Fibroblast of villous mesenchyme (primary cell): ENCODE results near the gene SLC45A3. TPM values are rescaled to one million over a fixed set of nuclear protein-coding genes. Genes with fewer than 3 reads are reported as not detected.

Source experiments
- DNase-seq: peaks from one replicate; pipeline ENCODE4 v3.0.0-alpha.2; 2010; ENCODE audit warnings: low read depth
- H3K4me3 ChIP-seq: 2 replicates; pipeline ENCODE4 v1.5.1; 2011; ENCODE audit warnings: low read depth, mild to moderate bottlenecking, low read length
- total RNA-seq: library from RNA; depleted of rRNA; stranded (reverse); fragments of >200 nt; gene quantifications from 2 replicates; pipeline ENCODE4 v1.2.3, GENCODE V29; 2012
- TF ChIP-seq, protein P1 (sequence below): IDR thresholded peaks from 2 replicates; pipeline ENCODE4 v1.5.1; 2012; ENCODE audit warnings: low read depth, mild to moderate bottlenecking, low read length; ENCODE audit not compliant: insufficient read depth

The SLC45A3 gene
- total RNA-seq, 1 donor: 5.2 TPM

DNA sequence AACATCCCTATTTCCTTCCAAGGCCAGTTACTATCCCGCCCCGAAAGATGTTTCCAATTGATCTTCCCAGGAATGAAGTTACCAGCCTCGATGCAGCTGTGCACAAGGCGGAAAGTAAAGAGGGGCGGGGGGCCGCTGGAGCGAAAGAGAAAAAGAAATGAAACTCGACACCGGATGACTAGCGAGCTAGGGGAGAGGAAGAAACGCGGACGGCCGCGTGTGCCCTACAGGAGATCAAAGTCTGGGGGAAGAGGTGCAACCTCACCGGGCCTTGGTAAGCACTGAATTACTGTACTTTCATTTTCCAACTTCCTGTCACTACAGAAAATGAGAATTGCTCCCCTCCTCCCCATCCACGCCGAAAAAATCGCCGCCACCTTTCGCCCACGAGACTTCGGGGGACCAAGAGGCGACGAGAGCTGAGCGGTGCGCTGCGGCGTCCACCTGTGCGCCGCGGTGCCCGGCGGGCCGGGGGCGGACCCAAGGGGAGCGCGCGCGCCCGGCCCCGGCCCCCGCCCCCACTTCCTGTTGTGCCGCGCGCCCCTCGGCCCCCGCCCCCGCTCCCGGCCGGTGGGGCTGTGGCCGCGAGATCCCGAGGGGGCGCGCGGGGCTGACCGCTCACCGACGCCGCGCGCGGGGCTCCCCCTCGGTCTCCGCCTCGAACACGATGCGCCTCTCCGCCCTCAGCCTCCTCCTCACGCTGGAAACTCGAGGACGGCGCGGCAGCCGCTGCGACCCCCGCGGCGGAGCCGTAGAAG is 49.1 kb downstream of the SLC45A3 start:
- peak overlapping the region; percentile 86 for H3K4me3 ChIP-seq
- DNase-seq: peak; percentile 84
- TF ChIP-seq, protein P1, sequence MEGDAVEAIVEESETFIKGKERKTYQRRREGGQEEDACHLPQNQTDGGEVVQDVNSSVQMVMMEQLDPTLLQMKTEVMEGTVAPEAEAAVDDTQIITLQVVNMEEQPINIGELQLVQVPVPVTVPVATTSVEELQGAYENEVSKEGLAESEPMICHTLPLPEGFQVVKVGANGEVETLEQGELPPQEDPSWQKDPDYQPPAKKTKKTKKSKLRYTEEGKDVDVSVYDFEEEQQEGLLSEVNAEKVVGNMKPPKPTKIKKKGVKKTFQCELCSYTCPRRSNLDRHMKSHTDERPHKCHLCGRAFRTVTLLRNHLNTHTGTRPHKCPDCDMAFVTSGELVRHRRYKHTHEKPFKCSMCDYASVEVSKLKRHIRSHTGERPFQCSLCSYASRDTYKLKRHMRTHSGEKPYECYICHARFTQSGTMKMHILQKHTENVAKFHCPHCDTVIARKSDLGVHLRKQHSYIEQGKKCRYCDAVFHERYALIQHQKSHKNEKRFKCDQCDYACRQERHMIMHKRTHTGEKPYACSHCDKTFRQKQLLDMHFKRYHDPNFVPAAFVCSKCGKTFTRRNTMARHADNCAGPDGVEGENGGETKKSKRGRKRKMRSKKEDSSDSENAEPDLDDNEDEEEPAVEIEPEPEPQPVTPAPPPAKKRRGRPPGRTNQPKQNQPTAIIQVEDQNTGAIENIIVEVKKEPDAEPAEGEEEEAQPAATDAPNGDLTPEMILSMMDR: no peak

DNA sequence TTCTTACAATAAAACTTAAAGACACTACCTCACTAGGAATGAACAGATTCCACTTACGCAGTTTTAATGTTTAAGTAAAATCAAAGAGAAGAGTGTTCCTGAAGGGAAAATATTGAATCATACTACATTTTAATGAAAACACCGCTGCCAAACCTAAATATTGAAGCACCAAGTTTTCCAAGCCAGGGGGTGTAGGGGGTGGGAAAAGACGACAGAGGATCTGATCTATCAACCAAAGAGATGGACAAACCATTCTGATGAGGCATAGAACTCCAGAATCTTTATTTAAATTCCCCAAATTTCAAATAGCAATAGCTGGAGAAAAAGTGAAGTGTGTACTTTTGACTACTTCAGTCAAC is 49.7 kb downstream of the SLC45A3 start:
- no peak for DNase-seq
- H3K4me3 ChIP-seq: peak overlapping the region; percentile 86
- TF ChIP-seq, protein P1: no peak

DNA sequence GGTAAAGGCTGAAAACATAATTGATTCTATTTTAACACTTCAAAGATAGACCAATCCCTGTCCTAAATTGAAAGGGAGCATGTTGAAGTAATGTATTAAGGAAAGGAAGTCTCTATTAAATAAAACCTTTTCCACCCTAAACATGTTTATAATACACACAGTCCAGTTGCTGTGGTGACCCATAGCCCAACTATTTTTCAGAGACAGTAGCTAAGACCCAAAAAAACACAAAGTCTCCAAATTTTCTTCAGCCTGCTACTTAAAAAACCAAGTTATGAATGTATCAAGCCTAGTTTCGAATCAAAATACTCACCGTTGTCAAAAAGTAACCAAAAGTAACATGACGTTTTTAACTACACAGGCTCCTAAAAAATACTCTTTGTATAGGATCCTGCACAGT is 50.1 kb downstream of the SLC45A3 start:
- TF ChIP-seq, protein P1: no peak

DNA sequence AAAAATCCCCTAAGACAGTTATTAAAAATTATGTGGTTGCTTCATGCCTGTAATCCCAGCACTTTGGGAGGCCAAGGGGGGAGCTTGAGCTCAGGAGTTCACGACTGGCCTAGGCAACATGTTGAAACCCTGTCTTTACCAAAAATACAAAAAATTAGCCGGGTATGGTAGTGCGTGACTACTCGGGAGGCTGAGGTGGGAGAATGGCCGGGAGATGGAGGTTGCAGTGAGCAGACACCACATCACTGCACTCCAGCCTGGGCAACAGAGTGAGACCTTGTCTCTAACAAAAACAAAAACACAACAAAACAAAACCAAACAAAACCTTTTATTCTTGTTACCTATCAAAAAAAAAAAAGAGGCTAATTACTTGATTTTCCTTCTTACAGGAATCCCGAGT is 50.6 kb downstream of the SLC45A3 start:
- no peak for DNase-seq
- TF ChIP-seq, protein P1: no peak
- peak overlapping the region; percentile 86 for H3K4me3 ChIP-seq

More for the DNA sequence above, 50.1 kb downstream of the SLC45A3 start:
- peak; percentile 51 for DNase-seq
- H3K4me3 ChIP-seq: peak overlapping the region; percentile 86

DNA sequence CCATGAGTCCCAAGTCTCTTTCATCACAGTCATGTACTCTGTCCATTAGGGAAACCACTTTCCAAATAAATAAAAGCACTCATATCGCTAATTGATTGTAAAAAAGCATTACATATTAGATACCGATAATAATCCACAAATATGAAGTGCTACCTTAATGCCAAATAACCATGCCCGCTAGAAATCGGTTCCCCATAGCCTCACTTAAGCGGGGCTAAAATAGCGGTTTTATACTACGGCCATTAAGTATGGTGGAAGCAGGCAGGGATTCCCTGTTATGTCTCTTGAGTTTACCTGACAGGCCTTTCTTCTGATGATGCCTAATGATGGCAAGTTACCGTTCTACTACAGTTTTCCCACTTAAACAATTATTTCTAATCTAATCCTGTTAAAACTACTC is 52.4 kb downstream of the SLC45A3 start:
- no peak overlapping the region for H3K4me3 ChIP-seq
- TF ChIP-seq, protein P1: no peak
- no peak for DNase-seq

DNA sequence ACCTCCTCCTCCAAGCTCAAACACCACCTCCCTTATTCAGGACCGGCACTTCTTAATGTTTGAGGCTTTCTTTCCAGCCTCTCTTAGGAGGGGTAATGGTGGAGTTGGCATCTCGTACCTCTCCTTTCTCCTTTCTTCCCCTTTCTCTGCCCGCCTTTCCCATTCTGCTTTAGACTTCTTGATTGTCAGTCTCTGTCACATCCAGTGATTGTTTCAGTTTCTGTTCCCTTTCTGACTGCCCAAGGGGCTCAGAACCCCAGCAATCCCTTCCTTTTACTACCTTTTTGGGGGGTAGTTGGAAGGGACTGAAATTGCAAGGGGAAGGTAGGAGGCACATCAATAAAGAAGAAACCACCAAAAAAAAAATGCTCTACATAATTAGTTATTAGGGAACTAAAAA is 54.1 kb downstream of the SLC45A3 start:
- no peak for DNase-seq
- no peak overlapping the region for H3K4me3 ChIP-seq
- TF ChIP-seq, protein P1: no peak

DNA sequence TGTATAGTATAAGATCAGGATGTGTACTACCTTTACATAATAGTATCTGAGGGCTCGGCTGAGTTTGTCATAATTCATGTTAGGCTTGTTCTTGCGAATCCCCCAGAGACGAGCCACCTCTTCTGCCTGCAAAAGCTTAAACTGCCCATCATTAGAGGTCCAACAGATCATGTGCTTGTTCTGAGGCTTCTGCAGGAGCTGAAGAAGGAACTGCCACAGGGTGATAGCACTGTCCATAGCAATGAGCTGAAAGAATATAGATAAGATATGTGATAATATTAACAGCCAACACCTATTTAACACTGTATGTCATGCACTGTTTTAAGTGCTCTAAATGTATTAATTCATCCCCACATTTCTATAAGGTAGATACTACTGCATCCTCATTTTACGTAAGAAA is 56.7 kb downstream of the SLC45A3 start:
- TF ChIP-seq, protein P1: no peak
- no peak for DNase-seq
- H3K4me3 ChIP-seq: no peak overlapping the region
